ENCODE data around the gene PIGN. TPM values are rescaled to one million over a fixed set of nuclear protein-coding genes. Genes with fewer than 3 reads are reported as not detected.

Gene PIGN
- total and polyA plus RNA-seq, 2 donors (not counting 3 experiments of a cell fraction or from before 2014, with no cell fraction given) = 13.7 to 26.1 TPM

DNA sequence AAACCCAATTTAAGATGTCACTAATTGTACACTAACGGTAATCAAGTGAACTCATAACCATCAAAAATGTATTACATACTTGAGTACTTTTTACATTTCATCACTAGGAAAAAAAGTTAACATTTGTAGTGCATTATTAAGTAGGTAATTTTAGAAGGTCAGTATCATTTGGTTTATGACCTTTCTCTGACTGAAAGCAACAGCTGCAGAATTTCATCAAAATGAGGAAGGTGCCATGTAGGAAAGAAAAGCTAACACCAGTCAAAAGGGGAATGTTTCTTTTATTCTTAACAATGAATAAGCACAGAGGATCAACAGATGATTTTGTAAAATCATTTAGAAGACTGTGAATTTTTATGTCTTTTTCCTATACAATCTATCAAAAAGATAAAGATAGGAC, 79.0 kb downstream of the PIGN start:
- no peak for DNase-seq (ENCODE audit: low read depth, low spot score)
- Histone ChIP-seq H3K9me1 (replicated peaks; ENCODE audit: control insufficient read depth, extremely low read depth, insufficient read depth, low read length) (peaks cover 3% of the 10 kb centered on the region), H4K20me1 (replicated peaks; ENCODE audit: control insufficient read depth, extremely low read depth, insufficient read depth, low read length) (no peaks in the 10 kb centered on the region), H3K27me3 (ENCODE audit: control insufficient read depth in 2 of 2, insufficient read depth in 2 of 2, low read length in 2 of 2) (no peaks in the 10 kb centered on the region), H3K4me3 (replicated peaks in 1 of 3; ENCODE audit: insufficient read depth in 1 of 3, low read depth in 1 of 3, low read length in 3 of 3) (no peak overlapping the region), H3K4me2 (ENCODE audit: insufficient read depth, low read length) (no peak overlapping the region), H3K79me2 (ENCODE audit: control insufficient read depth, insufficient read depth, low read length) (no peaks in the 10 kb centered on the region), H3K9ac (replicated peaks; ENCODE audit: extremely low read depth, insufficient read depth, low read length) (no peak overlapping the region), H3K36me3 (ENCODE audit: control insufficient read depth in 2 of 2, extremely low read depth in 1 of 2, insufficient read depth in 2 of 2, low read length in 2 of 2) (no peaks in the 10 kb centered on the region), H3K4me1 (ENCODE audit: control insufficient read depth, extremely low read depth, insufficient read depth, low read length) (peaks cover 25% of the 10 kb centered on the region), H2AFZ (ENCODE audit: low read depth, low read length) (no peak overlapping the region), H3K9me3 (replicated peaks; ENCODE audit: control insufficient read depth, insufficient read depth, low read length) (no peaks in the 10 kb centered on the region), H3K27ac (ENCODE audit: insufficient read depth, low read depth, low read length) (no peak overlapping the region)
- no TSS peak for BruUV-seq (replicated peaks)
- dilution Hi-C loops (cut with MboI; ENCODE audit: extremely low pct_ligation_motif_present, low sequenced_read_pairs) (no loop called here), intact Hi-C loops (cut with micrococcal nuclease) (loop anchor here (2.0 to 5.0 kb wide), 2 partner anchors 109 to 216 kb away; partner anchors contain the start of gene RNF152)
- no peak for FAIRE-seq
- ChIA-PET POLR2A (no interaction called here), CTCF (no interaction called here)
- TF ChIP-seq GATA2 (IDR thresholded peaks at IDR 0.05; ENCODE audit: insufficient read depth, insufficient read length, low read depth, low read length) = no peak
- TF ChIP-seq EZH2 (IDR thresholded peaks at IDR 0.05; ENCODE audit: borderline replicate concordance, low read depth, low read length, severe bottlenecking) = no peak
- no peak for TF ChIP-seq POLR2AphosphoS5 (IDR thresholded peaks at IDR 0.05; ENCODE audit: insufficient read depth, low read depth, low read length)
- TF ChIP-seq, protein P1, sequence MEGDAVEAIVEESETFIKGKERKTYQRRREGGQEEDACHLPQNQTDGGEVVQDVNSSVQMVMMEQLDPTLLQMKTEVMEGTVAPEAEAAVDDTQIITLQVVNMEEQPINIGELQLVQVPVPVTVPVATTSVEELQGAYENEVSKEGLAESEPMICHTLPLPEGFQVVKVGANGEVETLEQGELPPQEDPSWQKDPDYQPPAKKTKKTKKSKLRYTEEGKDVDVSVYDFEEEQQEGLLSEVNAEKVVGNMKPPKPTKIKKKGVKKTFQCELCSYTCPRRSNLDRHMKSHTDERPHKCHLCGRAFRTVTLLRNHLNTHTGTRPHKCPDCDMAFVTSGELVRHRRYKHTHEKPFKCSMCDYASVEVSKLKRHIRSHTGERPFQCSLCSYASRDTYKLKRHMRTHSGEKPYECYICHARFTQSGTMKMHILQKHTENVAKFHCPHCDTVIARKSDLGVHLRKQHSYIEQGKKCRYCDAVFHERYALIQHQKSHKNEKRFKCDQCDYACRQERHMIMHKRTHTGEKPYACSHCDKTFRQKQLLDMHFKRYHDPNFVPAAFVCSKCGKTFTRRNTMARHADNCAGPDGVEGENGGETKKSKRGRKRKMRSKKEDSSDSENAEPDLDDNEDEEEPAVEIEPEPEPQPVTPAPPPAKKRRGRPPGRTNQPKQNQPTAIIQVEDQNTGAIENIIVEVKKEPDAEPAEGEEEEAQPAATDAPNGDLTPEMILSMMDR (IDR thresholded peaks at IDR 0.05; ENCODE audit: extremely low read depth in 1 of 2, insufficient read depth in 1 of 2, low read depth in 1 of 2, low read length in 2 of 2) = no peak
- TF ChIP-seq MYC (IDR thresholded peaks at IDR 0.05; ENCODE audit: low read depth, low read length) = no peak
- no peak for TF ChIP-seq POLR2A (IDR thresholded peaks at IDR 0.05; ENCODE audit: low read depth, low read length)
- no peak for TF ChIP-seq JUN (IDR thresholded peaks at IDR 0.05; ENCODE audit: borderline replicate concordance, insufficient read depth, insufficient read length, low read depth)
- TF ChIP-seq, protein P2, sequence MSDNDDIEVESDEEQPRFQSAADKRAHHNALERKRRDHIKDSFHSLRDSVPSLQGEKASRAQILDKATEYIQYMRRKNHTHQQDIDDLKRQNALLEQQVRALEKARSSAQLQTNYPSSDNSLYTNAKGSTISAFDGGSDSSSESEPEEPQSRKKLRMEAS (IDR thresholded peaks at IDR 0.05; ENCODE audit: insufficient read depth, insufficient read length) = no peak
- no peak for TF ChIP-seq FOS (IDR thresholded peaks at IDR 0.05; ENCODE audit: borderline replicate concordance, insufficient read depth, low read length)

Measured in endothelial cell of umbilical vein (primary cell).